SH-SY5Y (cell line): ENCODE results near the gene ATP13A4.

ENCODE experiments used
- GATA2 ChIP-seq: IDR thresholded peaks from 2 replicates; pipeline ENCODE4 v1.6.1; 2011; ENCODE audit warnings: mild to moderate bottlenecking, low read depth, low read length
- GATA3 ChIP-seq: IDR thresholded peaks from 2 replicates; pipeline ENCODE4 v1.6.1; 2011; ENCODE audit warnings: low read depth, mild to moderate bottlenecking, low read length, moderate library complexity

The ATP13A4 gene

DNA sequence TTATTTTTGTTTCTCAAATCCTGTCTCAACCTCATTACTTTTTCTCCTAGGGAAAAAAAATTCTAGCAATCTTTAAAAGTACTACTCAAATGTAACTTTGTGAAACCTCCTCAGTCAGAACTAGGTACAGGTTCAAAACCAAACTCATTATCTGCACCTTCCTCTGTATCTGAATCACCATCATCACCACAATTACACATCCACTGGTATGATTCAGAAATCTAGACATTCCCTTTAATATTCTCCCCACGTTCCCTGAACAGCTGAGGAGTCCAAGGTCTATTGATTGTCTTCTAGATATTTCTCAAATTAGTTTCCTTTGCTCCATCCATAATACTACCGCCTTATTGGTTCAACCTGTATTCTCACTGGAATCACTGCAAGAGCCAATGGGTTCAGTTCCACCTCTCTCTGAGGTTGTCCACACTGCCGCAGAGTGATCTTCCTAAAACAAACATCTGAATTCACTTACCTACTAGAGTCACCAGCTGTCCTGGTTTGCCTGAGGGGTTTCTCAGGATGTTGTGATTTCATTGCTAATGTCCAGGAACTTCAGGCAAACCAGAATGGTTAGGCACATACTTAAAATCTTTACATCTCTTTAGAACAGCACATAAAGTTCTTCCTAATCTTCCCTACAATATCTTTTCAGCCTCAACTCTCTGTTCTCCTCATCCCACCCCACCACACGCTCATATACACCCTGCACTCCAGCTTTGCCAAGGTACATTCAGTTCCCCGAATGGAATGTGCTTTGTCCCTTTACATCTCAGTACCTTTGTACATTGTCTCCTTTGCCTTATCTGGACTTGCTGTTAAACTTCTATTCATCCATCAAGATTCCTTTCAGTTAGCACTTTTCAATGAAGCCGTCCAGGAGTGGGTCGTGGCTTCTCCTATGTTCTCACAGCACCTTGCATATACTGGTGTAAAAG is 24.2 kb downstream of the ATP13A4 start:
- TF ChIP-seq GATA2 (no peak), GATA3 (no peak)

DNA sequence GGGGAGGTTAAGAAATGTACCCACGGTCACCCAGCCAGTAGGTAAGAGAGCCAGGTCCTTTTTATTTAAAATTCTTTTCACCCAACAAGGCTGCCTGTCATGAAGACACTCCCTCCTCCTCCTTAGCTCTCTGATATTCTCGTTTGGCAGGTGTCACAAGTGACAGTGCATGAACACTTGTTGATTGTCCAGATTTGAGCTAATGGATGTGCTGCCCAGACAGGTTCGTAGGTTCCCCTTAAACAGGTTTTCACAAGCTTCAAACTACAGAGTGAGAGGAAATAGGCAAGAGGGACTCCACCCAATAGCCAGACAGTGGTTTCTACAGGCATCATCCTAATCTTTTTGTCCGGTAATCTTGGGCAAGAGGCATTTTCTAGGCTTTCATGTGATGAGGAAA is 32.2 kb downstream of the ATP13A4 start:
- TF ChIP-seq GATA2 = no peak

DNA sequence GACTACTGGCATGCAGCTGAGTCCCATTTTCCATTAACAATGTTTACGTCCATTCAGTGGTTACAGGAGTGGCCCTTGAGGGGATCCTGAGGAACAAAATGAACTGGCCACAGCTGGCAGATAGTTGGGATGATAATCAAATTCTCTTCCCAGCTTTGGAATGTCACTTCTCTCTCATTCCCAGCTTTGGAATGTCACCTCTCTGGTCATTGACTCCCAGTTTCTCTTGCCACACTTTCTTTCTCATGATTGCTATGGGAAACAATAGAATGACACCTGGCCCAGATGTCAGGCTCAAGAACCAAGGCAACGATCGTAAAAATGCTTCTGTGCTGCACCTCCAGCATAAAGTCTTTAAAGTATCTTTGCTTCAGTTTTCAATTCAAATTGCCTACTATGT is 34.0 kb downstream of the ATP13A4 start:
- TF ChIP-seq GATA3 (no peak), GATA2 (no peak)

DNA sequence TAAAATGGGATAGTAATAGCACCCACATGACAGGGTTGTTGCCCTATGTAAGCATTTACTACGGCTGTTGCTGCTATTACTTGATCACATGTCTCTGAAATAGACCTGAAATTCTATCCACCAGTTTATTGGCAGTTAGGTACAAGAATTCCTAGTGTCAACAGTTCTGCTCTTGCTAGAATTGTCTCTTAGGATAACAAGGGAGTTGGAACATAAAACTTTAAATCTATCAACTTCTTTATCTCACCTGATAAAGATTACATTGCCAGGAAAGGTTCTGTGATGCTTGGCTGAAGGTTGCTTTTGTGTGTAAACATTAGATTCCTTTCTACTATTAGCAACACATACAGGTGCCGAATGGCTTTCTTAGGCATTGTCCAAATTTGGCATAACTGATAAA is 38.7 kb downstream of the ATP13A4 start:
- TF ChIP-seq GATA2 (no peak), GATA3 (no peak)

DNA sequence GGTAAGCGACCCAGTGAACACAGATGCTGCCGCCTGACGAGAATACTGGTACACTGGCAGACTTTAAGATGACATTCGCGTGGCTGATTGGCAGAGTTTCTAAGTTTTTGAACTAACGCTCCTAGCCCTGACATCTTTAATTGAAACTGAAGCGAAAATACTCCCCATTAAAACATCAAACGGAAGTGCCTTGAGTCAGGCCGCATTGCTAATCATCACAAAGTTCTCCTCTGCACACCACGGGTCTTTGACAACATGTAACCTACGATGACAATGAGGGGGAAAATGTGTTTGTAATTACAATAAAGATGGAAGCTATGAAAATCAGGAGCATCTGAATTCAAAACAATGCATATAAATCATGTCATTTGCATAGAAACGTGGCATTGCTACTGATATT is 44.5 kb downstream of the ATP13A4 start:
- TF ChIP-seq GATA2 = no peak
- no peak for TF ChIP-seq GATA3

DNA sequence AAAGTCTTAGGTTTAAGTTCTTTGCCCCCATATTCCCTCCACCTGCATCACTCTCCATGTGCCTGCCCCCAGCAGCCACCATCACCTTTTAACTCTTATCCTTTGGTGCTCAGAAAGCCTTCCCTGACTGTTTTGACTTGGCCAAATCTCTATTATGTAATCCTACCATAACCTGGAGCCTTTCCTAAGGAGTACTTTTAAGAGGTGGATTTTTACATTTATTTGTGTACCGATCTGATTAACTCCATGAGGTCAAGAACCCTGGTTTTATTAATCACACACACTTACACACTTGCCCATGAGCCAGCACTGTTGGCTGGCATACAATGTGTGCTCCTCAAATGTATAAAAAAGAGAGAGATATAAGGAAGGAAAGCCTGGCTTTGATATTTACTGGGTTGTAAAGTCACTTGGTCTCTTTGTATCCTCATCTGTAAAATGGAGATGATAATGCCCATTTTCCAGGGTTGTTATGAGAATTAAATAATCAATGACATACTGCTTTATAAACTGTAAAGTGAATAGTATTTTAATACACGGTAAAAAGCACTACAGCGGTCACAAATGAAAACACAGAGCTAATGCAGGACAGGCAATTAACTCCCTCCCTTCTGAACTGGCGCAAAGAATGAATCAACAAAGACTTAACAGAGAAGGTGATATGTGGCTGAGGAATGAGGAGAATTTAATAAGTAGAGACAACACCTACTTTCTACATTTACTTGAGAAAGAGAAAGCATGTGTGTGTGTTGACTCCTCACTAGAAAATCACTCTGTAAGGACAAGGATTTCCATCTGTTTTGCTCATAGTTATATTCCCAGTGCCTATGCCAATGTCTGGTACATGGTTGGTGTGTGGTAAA is 45.4 kb downstream of the ATP13A4 start:
- no peak for TF ChIP-seq GATA3
- no peak for TF ChIP-seq GATA2

DNA sequence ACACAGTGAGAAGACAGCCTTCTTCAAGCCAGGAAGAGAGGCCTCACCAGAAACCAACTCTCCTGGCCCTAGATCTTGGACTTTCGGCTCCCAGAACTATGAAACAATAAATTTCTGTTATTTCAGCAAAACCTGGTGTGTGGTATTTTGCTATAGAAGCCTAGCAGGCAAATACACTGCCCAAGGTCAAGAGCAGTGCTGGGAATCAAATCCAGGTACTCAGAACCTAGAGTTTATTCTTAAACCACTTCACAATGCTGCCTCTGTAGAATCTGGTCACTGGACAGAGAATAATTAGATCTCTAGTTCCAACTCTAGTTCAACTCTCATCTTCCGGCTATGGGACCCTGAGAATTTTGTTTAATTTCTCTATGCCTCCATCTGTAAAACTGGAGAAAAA is 46.6 kb downstream of the ATP13A4 start:
- TF ChIP-seq GATA3 (no peak), GATA2 (no peak)

DNA sequence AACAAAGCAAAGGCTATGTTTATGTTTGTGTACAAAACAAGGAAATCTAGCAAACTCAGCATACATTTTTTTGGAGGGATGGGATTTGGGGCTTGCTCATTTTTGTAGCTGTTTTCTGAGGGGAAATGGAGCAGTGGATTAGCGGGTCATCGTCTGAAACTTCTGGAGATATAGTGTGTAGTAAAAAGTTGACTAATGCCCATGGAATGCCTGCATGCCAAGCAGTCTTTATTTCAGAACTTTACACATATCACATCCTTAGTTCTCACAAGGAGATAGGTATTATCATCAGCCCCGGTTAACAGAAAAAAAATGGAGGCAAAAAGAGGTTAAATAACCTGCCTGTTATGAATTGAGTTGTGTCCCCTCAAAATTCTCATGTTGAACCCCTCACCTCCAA is 47.1 kb downstream of the ATP13A4 start:
- TF ChIP-seq GATA3 (no peak), GATA2 (no peak)

DNA sequence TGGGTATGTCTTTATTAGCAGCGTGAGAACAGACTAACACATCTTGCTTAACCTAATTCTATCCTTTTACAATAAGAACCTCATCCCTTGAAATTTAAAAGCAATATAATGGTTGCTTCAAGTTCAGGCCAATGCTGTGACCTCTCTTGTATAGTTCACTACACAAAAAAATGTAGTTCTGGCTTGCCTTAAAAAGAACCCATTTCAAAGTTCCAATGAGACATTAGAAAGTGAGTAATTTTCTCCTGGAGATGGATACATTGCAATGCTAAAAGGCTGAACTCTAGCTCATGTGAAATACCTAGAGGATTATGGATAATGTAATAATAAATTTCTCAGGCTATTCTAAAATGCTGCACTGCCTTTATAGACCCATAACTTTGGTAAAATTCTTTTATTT is 47.8 kb downstream of the ATP13A4 start:
- TF ChIP-seq GATA3 (no peak), GATA2 (no peak)

DNA sequence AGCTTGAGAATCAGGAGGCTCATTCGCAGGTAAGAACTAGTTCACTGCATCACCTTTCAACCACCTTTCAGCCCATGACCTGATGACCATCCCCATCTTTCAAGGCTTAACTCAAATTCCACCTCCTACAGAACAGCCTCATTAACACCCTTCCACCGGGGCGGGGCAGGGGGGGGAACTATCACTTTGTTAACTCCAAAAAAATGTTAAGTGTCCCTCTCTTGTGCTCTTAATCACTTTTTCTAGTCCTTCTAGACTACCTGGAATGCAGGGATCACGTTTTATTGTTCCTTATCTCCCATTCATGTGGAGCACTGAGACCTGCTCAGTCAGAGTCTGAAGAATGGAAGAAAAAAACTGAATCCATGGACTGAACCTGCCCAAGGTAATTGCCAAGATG is 51.8 kb downstream of the ATP13A4 start:
- TF ChIP-seq GATA3 = no peak

DNA sequence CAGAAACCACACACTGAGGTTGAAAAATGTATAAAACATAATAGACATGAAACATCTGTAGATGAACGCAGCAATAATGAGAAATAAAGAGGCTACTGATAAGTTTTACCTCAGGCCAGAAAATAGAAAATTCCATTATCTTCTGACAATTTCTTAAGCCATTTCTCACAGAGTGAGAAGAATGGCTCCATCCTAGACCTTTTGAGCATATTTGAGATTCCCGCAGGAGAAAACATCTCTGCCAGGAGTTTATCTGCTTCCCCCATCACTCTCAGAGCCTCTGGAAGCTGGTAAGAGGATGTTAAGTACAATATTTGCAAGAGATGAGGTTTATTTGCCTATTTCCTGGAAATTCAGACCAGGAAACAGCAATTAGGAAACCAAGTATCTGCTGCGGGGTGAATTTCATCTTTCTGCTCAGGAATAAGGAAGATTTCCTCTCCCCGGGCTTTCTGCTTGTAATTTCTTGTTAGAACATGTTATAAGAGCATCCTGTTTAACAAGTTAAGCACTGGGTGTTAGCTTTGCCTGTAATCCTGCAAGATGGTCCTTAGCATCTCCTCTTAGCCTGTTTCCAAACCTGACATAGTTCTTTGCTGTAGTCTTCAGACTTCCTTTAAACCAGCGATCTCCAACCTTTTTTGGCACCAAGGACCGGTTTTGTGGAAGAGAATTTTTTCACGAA is 54.8 kb downstream of the ATP13A4 start:
- TF ChIP-seq GATA3 (no peak), GATA2 (no peak)

DNA sequence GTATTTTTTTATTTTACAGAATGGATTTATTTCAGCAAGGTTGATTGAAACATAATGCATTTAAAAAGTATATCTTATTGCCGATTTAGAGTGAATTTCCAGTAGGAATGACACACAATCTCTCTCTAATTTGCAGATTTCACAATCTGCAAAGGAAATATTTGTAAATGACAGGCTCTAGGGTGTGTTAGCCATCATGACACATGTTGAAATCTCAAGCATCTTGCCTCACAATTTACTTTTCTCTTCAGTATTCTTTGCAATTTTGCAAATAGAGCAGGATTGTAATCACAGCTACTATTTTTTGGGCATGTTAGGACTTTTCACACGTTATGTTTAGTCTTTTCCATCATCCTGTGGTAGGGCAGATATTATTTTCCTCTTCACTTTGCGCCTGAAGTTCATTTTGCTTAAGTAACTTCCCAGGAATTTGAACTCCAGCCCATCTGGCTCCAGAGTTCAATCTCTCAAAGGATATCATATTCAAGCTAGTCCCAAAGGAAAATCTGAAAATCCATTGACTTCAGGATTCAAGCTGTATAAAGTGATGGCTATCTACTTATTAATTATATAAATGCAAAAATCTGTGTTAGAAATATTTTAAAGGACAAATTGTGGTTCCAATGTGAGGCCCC is 55.4 kb downstream of the ATP13A4 start:
- TF ChIP-seq GATA3 = no peak
- no peak for TF ChIP-seq GATA2

DNA sequence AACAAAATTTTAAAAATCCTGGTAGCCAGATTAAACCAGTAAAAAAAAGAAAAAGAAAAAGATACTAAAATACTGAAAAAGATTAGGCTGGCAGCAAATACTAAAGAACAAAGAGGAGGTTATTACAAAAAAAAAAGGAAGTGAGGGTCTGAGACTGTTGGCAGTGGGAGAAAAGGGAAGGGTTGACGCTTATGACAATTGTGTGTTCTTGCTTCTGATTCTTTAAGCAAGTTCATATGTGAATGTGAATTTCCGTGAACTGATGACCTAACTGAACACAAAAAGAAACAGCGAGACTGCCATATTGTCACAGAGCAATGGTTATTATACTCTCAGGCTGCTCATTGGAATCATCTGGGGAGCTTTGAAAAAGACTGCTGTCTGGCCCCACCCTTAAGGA is 56.5 kb downstream of the ATP13A4 start:
- TF ChIP-seq GATA3 (no peak), GATA2 (no peak)

DNA sequence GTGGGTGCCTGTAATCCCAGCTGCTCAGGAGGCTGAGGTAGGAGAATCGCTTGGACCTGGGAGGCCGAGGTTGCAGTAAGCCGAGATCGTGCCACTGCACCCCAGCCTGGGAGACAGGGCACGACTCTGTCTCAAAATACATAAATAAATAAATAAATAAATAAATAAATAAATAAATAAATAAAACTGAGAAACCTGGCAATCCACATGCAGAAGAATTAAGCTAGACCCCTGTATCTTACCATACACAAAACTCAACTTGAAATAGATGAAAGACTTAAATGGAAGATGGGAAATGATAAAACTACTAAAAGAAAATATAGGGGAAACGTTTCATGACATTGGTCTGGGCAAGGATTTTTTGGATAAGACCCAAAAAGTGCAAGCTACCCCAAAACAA is 58.0 kb downstream of the ATP13A4 start:
- no peak for TF ChIP-seq GATA2
- no peak for TF ChIP-seq GATA3

DNA sequence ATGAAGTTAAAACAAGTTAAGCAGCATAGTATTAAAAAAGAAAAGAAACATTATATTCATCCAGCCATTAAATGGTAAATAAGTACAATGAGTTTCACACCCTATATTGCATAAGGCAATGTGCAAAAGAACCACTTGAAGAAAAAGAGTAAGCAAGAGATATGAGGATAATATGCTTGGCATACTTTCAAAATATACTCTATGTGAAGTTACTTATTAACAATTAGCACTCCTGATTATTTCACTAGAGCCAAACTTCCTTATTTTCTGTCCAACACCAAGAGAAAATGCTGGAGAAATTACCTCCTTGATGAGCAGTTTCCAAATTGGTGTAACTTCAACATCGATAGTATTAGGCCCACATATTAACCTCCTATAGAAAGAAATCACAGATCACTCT is 63.7 kb downstream of the ATP13A4 start:
- TF ChIP-seq GATA3 (no peak), GATA2 (no peak)

DNA sequence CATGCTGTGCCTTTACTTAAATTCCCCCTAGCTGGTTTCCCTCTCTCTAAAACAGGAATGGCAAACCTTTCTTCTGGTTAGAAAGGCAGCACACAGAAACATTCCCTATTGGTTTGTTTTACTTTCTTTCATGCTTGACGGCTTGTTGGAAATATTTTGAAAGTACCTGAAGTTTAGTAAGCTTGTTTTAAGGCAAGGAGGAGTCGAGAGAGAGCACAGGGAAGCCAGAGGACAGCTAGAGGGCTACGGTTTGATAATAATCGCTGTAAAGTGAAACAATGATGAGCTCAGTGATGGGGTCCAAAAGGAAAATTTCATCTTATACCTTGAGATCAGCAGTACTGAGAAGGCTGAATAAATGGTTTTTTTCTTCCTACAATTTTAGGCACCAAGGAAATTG is 64.1 kb downstream of the ATP13A4 start:
- TF ChIP-seq GATA2 (no peak), GATA3 (no peak)
